ENCODE measurements around the gene PRMT1. TPM values are rescaled to one million over a fixed set of nuclear protein-coding genes. Genes with fewer than 3 reads are reported as not detected.
A peak's percentile ranks its signal among the peaks of the same experiment; 100 is the strongest.

PRMT1 gene
- total and polyA plus RNA-seq, 9 of the 15 experiments (the other 6 are each of a cell fraction or from before 2014, with no cell fraction given): 13.3 to 464 (median 326) TPM

GRCh38 chr19:49672131-49672919 is 4.7 kb upstream of the PRMT1 start (continued):
- TF ChIP-seq HOMEZ (CRISPR knock-in tag; IDR thresholded peaks at IDR 0.05) (no peak), ZNF431 (CRISPR knock-in tag; IDR thresholded peaks at IDR 0.05) (no peak), SNIP1 (IDR thresholded peaks at IDR 0.05; ENCODE audit: low read depth) (no peak), ILK (tag; IDR thresholded peaks at IDR 0.05; ENCODE audit: borderline replicate concordance, low read depth) (no peak), ZNF23 (CRISPR knock-in tag; IDR thresholded peaks at IDR 0.05) (no peak), NR2F6 (CRISPR knock-in tag; IDR thresholded peaks at IDR 0.05) (no peak), SAFB (IDR thresholded peaks at IDR 0.05; ENCODE audit: borderline replicate concordance, low read depth, low read length) (no peak), HES1 (IDR thresholded peaks at IDR 0.05; ENCODE audit: low read depth) (no peak), DACH1 (IDR thresholded peaks at IDR 0.05; ENCODE audit: partially characterized antibody) (no peak), PRMT5 (CRISPR knock-in tag; IDR thresholded peaks at IDR 0.05) (no peak), E2F6 (IDR thresholded peaks at IDR 0.05; ENCODE audit: borderline replicate concordance in 1 of 2, extremely low read depth in 1 of 2, insufficient read depth in 1 of 2, insufficient read length in 1 of 2, low read depth in 1 of 2, low read length in 1 of 2, poor library complexity in 1 of 2, severe bottlenecking in 1 of 2) (no peak), GABPB1 (CRISPR knock-in tag; IDR thresholded peaks at IDR 0.05) (0 out of 2 replicates have a peak, but pooled peaks have one; percentile 56), CHAMP1 (IDR thresholded peaks at IDR 0.05) (no peak), CUX1 (CRISPR knock-in tag; IDR thresholded peaks at IDR 0.05) (no peak), MAX (CRISPR knock-in tag; IDR thresholded peaks at IDR 0.05) (0 out of 2 replicates have a peak, but pooled peaks have one; percentile 11)
